PFSK-1 (cell line): ENCODE data around the gene SLC6A5.

Experiments
- FOXP2 ChIP-seq: optimal IDR thresholded peaks from 2 replicates; pipeline ENCODE3; 2011; ENCODE audit warnings: borderline replicate concordance, control low read depth, inconsistent platforms; ENCODE audit not compliant: insufficient read depth; ENCODE audit errors: extremely low read length, extremely low read depth
- POLR2AphosphoS5 ChIP-seq: IDR thresholded peaks from 2 replicates; pipeline ENCODE4 v1.6.1; 2012; ENCODE audit warnings: low read depth, mild to moderate bottlenecking, control low read depth, low read length, moderate library complexity
- REST ChIP-seq, 2 experiments: IDR thresholded peaks; 2 replicates each; pipeline versions ENCODE4 v1.6.1 to v1.8.0; 2011 to 2012; ENCODE audit warnings: low read depth in 2 of 2, low read length in 2 of 2, control low read depth in 1 of 2, inconsistent platforms in 1 of 2, mild to moderate bottlenecking in 1 of 2, moderate library complexity in 1 of 2; ENCODE audit not compliant: insufficient read depth in 1 of 2
- SIN3A ChIP-seq: IDR thresholded peaks from 2 replicates; pipeline ENCODE4 v1.6.1; 2012; ENCODE audit warnings: mild to moderate bottlenecking, low read length, moderate library complexity, borderline replicate concordance; ENCODE audit not compliant: insufficient read depth
- TAF1 ChIP-seq: IDR thresholded peaks from 2 replicates; pipeline ENCODE4 v1.6.1; 2012; ENCODE audit warnings: low read length, control low read depth, borderline replicate concordance; ENCODE audit not compliant: insufficient read depth

The SLC6A5 gene

GRCh38 chr11:20595101-20595500 is 4.3 kb upstream of the SLC6A5 start:
- TF ChIP-seq TAF1: no peak
- no peak for TF ChIP-seq SIN3A
- no peak for TF ChIP-seq POLR2AphosphoS5
- TF ChIP-seq REST (IDR thresholded peaks at IDR 0.05; ENCODE audit: insufficient read depth in 1 of 2, low read depth in 2 of 2, low read length in 2 of 2): no peak
- TF ChIP-seq FOXP2: no peak

- TF ChIP-seq REST (IDR thresholded peaks at IDR 0.05; ENCODE audit: insufficient read depth in 1 of 2, low read depth in 2 of 2, low read length in 2 of 2) (no peak), SIN3A (no peak), POLR2AphosphoS5 (no peak), FOXP2 (no peak), TAF1 (no peak)
Observed at GRCh38 chr11:20596205-20597153, 2.9 kb upstream of the SLC6A5 start.

- TF ChIP-seq SIN3A: no peak
- TF ChIP-seq POLR2AphosphoS5: no peak
- TF ChIP-seq REST (IDR thresholded peaks at IDR 0.05; ENCODE audit: insufficient read depth in 1 of 2, low read depth in 2 of 2, low read length in 2 of 2): no peak
- TF ChIP-seq TAF1: no peak
- TF ChIP-seq FOXP2: no peak
Observed at GRCh38 chr11:20597154-20597679, 2.2 kb upstream of the SLC6A5 start.

GRCh38 chr11:20597680-20598484 is 1.5 kb upstream of the SLC6A5 start:
- TF ChIP-seq SIN3A: no peak
- TF ChIP-seq FOXP2: no peak
- no peak for TF ChIP-seq REST (IDR thresholded peaks at IDR 0.05; ENCODE audit: insufficient read depth in 1 of 2, low read depth in 2 of 2, low read length in 2 of 2)
- TF ChIP-seq POLR2AphosphoS5: no peak
- no peak for TF ChIP-seq TAF1
